Right cardiac atrium (tissue), 5 donors: ENCODE results near the gene AIP. TPM values are rescaled to one million over a fixed set of nuclear protein-coding genes. Genes with fewer than 3 reads are reported as not detected.

Experiments
- ATAC-seq, 2 donors: fragments of 200-7000 bp; cut with Tn5 transposase; one replicate each; pipeline versions ENCODE4 v1.8.0 to v1.9.1; 2020; ENCODE audit warnings: moderate library complexity in 2 of 2, mild to moderate bottlenecking in 1 of 2
- DNase-seq, 3 donors: peaks; one replicate each; pipeline ENCODE4 v3.0.0-alpha.2; 2020
- H3K27ac ChIP-seq: one replicate; pipeline ENCODE4 v1.5.1; 2013; ENCODE audit warnings: mild to moderate bottlenecking, low read length, control low read depth, moderate library complexity
- H3K27me3 ChIP-seq: one replicate; pipeline ENCODE4 v1.6.1; 2013; ENCODE audit not compliant: control insufficient read depth, insufficient read depth
- H3K4me1 ChIP-seq: one replicate; pipeline ENCODE4 v1.6.1; 2013; ENCODE audit warnings: low read length; ENCODE audit not compliant: control insufficient read depth, insufficient read depth
- H3K4me3 ChIP-seq: one replicate; pipeline ENCODE4 v1.5.1; 2013; ENCODE audit warnings: low read length, control low read depth
- H3K9me3 ChIP-seq: one replicate; pipeline ENCODE4 v1.6.1; 2013; ENCODE audit warnings: low read length; ENCODE audit not compliant: control insufficient read depth
- WGBS: extraction: QIAGEN DNeasy Blood & Tissue Kit; methylation state at CpG from one replicate; pipeline ENCODE4 v1.1.7; 2013; 5-methylcytosine and 5-hydroxymethylcytosine counted together
- intact Hi-C, 4 donors: fragments of 100-400 bp; cut with DNase I; formaldehyde crosslinking; loops; one replicate each; pipeline versions ENCODE4 v1.11.0 to v1.14.0; 2022 to 2023
- polyA plus RNA-seq: library from polyadenylated mRNA; stranded (reverse); fragments of 200-250 nt; gene quantifications from one replicate; pipeline ENCODE4 v1.2.3, GENCODE V29; 2013
- total RNA-seq, 4 donors: library from RNA; stranded (reverse); fragmentation: NEBNext Ultra II Directional; extraction: Animal tissue kit (Norgen Biotek cat#: 25700); gene quantifications; one replicate each; pipeline ENCODE4 v1.2.1, GENCODE V29; 2021
- donor health status: healthy with polysubstance abuse.
- donor health status: DM: no; HTN: yes; CAD: no.
- donor health status: DM: no; HTN: no; CAD: no.
- donor health status: DM: no; HTN: yes; CAD: no; lungs with severe emphysema.
- donor health status: DM: yes; HTN: yes; CAD: no.

AIP gene
- total and polyA plus RNA-seq, 5 donors, result 50.8 to 74.2 (median 64.2) TPM

GRCh38 chr11:67523556-67524479 is 41.0 kb downstream of the AIP start:
- no peaks in the 10 kb centered on the region for H3K27me3 ChIP-seq
- ATAC-seq (no peak), DNase-seq (peak in 1 of 3 donors; percentile 44)
- no peak overlapping the region for H3K27ac ChIP-seq
- no peaks in the 10 kb centered on the region for H3K4me1 ChIP-seq
- no peaks in the 10 kb centered on the region for H3K9me3 ChIP-seq
- 81% methylated on average over 25 of the region's 25 CpGs for WGBS
- intact Hi-C loops, result no loop called here
- H3K4me3 ChIP-seq, result no peak overlapping the region

- no peaks in the 10 kb centered on the region for H3K9me3 ChIP-seq
- no peak for ATAC-seq
These were observed 41.6 kb downstream of the AIP start for GRCh38 chr11:67524480-67524808.

GRCh38 chr11:67525275-67525976 is 42.6 kb downstream of the AIP start:
- Histone ChIP-seq H3K27me3 (no peaks in the 10 kb centered on the region), H3K4me3 (no peak overlapping the region), H3K27ac (no peak overlapping the region), H3K9me3 (no peaks in the 10 kb centered on the region), H3K4me1 (no peaks in the 10 kb centered on the region)
- intact Hi-C loops, result no loop called here
- ATAC-seq, result no peak
- DNase-seq, result peak in 1 of 3 donors; percentile 36
- WGBS, result 68% methylated on average over 5 of the region's 5 CpGs

More at GRCh38 chr11:67524480-67524808, 41.6 kb downstream of the AIP start:
- Histone ChIP-seq H3K27me3 (no peaks in the 10 kb centered on the region), H3K4me1 (no peaks in the 10 kb centered on the region), H3K27ac (no peak overlapping the region), H3K4me3 (no peak overlapping the region)
- no peak for DNase-seq
- 82% methylated on average over 9 of the region's 9 CpGs for WGBS
- intact Hi-C loops, result no loop called here

GRCh38 chr11:67528376-67528775 is 45.5 kb downstream of the AIP start:
- no peaks in the 10 kb centered on the region for H3K4me1 ChIP-seq
- intact Hi-C loops, result no loop called here
- H3K27me3 ChIP-seq, result no peaks in the 10 kb centered on the region
- H3K9me3 ChIP-seq, result no peaks in the 10 kb centered on the region
- H3K4me3 ChIP-seq, result no peak overlapping the region
- DNase-seq (no peak), ATAC-seq (no peak)
- no peak overlapping the region for H3K27ac ChIP-seq
- 89% methylated on average over 4 of the region's 4 CpGs for WGBS

- Histone ChIP-seq H3K27ac (no peak overlapping the region), H3K9me3 (peaks cover 2% of the 10 kb centered on the region), H3K4me1 (no peaks in the 10 kb centered on the region), H3K4me3 (no peak overlapping the region), H3K27me3 (no peaks in the 10 kb centered on the region)
- ATAC-seq (no peak), DNase-seq (no peak)
- 75% methylated on average over 5 of the region's 5 CpGs for WGBS
- intact Hi-C loops, result no loop called here
These were observed 47.4 kb downstream of the AIP start for GRCh38 chr11:67530282-67530592.

- Histone ChIP-seq H3K9me3 (peaks cover 2% of the 10 kb centered on the region), H3K27ac (no peak overlapping the region), H3K4me1 (no peaks in the 10 kb centered on the region), H3K27me3 (no peaks in the 10 kb centered on the region), H3K4me3 (no peak overlapping the region)
- DNase-seq (no peak), ATAC-seq (no peak)
- intact Hi-C loops, result no loop called here
- WGBS, result 74% methylated on average over 2 of the region's 2 CpGs
These were observed 50.1 kb downstream of the AIP start for GRCh38 chr11:67532889-67533288.

GRCh38 chr11:67534070-67534679 is 51.3 kb downstream of the AIP start:
- 32% methylated on average over 4 of the region's 4 CpGs for WGBS
- intact Hi-C loops, result no loop called here

GRCh38 chr11:67535561-67535960 is 52.7 kb downstream of the AIP start:
- DNase-seq (no peak), ATAC-seq (no peak)
- peaks cover 2% of the 10 kb centered on the region for H3K9me3 ChIP-seq
- H3K4me1 ChIP-seq, result no peaks in the 10 kb centered on the region
- intact Hi-C loops, result no loop called here
- 67% methylated on average over 1 of the region's 1 CpG for WGBS
- no peaks in the 10 kb centered on the region for H3K27me3 ChIP-seq
- no peak overlapping the region for H3K4me3 ChIP-seq
- H3K27ac ChIP-seq, result no peak overlapping the region

More at GRCh38 chr11:67534070-67534679, 51.3 kb downstream of the AIP start:
- no peak overlapping the region for H3K4me3 ChIP-seq
- H3K27me3 ChIP-seq, result no peaks in the 10 kb centered on the region
- H3K9me3 ChIP-seq, result peaks cover 2% of the 10 kb centered on the region
- no peak overlapping the region for H3K27ac ChIP-seq
- H3K4me1 ChIP-seq, result no peaks in the 10 kb centered on the region
- no peak for DNase-seq
- ATAC-seq, result no peak

- Histone ChIP-seq H3K27ac (no peak overlapping the region), H3K27me3 (no peaks in the 10 kb centered on the region), H3K4me3 (no peak overlapping the region), H3K4me1 (no peaks in the 10 kb centered on the region), H3K9me3 (peaks cover 2% of the 10 kb centered on the region)
- intact Hi-C loops, result no loop called here
- DNase-seq (no peak), ATAC-seq (peak in 1 of 2 donors; percentile 69)
- 70% methylated on average over 6 of the region's 6 CpGs for WGBS
These were observed 55.5 kb downstream of the AIP start for GRCh38 chr11:67538306-67538705.

- intact Hi-C loops, result no loop called here
- H3K27me3 ChIP-seq, result no peaks in the 10 kb centered on the region
- no peak overlapping the region for H3K27ac ChIP-seq
- 87% methylated on average over 10 of the region's 10 CpGs for WGBS
- ATAC-seq, result peak in 1 of 2 donors; percentile 9
- H3K4me1 ChIP-seq, result no peaks in the 10 kb centered on the region
- no peak for DNase-seq
- H3K4me3 ChIP-seq, result no peak overlapping the region
- no peaks in the 10 kb centered on the region for H3K9me3 ChIP-seq
These were observed 56.1 kb downstream of the AIP start for GRCh38 chr11:67538823-67539505.

GRCh38 chr11:67539550-67539949 is 56.7 kb downstream of the AIP start:
- ATAC-seq (no peak), DNase-seq (no peak)
- WGBS, result 89% methylated on average over 4 of the region's 4 CpGs
- intact Hi-C loops, result no loop called here
- Histone ChIP-seq H3K27ac (no peak overlapping the region), H3K27me3 (no peaks in the 10 kb centered on the region), H3K9me3 (no peaks in the 10 kb centered on the region), H3K4me3 (no peak overlapping the region), H3K4me1 (no peaks in the 10 kb centered on the region)
